ENCODE data around the gene MCRIP1.

Gene MCRIP1, protein sequence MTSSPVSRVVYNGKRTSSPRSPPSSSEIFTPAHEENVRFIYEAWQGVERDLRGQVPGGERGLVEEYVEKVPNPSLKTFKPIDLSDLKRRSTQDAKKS

DNA sequence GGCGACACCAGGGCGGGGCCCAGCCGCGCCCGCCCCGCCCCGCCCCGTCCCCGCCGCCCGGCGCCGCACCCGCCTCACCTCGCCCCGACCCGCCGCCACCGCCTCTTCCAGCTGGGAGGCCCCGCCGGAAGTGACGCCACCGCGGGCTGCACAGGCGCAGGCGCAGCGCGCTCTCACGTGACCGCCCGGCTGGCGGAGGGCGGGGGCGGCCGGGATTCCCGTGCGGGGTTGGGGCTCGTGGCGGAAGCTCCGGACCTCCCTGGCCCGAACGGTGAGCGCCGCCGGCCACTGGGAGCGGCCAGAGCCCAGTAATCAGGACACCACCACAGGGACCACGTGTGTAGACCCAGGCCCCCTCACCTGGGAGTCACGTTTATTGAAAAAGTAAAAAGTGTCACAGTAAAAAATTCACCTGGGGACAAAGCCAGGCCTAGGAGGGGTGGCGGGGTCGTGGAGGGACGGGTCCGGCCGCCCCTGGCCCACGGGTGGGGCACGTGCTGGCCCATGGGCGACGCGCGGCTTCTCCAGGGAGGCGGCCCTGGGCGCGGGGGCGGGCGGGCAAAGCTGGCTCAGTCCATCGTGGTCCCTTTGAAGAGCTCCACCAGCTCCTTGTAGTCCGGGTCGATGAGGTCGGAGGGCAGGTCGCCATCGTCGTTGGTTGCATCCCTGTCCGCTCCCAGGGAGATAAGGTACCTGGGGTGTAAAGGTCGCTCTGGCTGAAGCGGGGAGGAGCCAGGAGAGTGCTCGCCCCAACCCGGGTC, at the start of gene MCRIP1:
MCRIP1 (minus strand) TSS at position 132 of the 761 bp plus-strand sequence. CDS start 8,785 bp downstream, outside the sequence.
- peak; percentile 93 for DNase-seq

DNA sequence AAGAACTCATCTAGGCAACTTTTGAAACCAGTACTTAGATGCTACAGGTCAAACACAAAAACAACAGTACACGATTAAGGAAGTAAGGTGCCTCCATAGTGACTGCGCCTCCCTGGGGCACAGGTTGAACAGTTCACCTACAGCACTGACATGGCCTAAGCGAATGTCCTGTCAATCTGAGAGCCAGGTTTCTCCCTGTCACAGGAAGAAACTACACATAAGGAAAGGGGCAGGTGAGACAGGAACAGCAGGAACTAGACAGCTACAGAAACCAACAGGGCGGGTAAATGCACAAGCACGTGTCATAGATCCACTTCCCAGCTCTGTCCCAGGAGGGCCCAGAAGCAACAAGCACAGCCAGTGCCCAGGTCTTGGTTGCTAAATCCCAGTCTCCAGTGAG, 46.0 kb upstream of the MCRIP1 start:
- no peak for DNase-seq

DNA sequence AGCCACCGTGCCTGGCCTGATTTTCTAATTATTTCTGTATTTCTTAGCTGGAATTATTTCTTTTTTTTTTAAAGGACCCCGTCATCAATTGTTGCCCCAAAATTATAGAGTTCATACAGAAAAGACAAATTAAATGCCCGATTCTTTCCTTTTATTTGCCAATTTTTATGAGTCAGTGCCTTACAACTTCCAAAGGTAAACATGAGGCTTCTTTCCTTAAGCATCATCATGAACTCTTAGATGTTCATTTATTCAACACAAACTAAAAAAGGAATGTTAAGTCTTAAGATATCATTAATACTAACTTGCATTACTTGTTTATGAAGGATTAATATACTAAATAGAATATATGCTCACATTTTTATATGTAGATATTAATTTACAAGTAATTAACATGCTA, 45.2 kb upstream of the MCRIP1 start:
- DNase-seq = no peak

DNA sequence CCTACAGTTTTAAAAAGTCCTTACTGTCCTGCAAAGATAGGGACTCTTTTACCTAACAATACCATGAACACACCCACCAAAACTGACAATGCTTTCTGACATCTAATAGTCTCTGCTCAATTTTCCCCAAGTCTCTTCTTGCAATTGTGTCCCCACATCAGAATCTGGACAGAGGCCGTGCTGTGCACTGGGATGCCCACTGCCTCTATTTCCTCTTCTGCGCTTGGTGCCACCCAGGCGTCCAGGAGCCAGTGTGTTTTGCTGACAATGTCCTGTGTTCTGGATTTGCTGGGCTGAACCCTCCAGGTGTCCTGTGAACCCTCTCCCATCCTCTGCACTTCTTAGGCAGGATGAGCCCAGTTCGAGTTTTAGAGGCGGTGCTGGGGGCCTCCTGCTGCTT, 44.5 kb upstream of the MCRIP1 start:
- no peak for DNase-seq

DNA sequence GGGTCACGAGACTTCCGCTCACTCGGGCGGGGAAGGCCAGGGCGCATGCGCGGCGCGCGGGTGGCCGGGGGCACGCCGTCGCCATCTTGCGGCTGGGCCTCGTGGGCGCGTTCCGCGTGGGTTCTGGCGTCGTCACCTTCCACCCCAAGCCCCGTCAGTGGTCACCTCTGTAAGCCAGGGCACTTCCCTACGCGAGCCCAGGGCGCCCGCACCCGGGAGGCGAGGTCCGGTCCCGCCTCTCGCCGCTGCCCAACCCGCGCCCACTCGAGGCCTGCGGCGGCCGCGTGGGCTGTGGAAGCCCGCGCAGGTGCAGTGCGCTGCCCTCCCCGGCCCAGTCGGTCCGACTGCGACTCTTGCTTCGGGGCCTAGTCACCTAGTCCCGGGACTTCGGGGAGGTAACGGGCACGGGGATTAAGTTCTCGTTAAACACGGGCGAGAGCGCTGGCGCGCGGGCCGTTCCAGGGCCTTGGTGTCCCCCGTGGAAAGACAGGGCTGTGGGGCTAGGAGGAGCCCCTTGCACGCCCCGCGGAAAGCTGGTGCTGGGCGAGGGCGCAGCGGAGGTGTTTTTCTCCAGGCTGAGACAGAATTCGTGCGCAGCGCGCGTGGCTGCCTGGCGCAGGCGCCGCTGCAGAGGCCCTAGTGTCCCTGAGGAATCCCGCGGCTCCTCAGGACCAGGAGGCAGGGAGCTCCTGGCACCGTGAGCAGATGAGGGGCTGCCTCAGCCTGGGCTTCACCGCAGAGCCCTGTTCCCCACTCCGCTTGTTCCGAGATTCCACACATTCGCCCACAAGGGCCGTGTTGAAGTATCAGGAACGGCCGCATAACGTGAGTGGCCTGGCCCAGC, 38.5 kb upstream of the MCRIP1 start:
- peak; percentile 9 for DNase-seq

DNA sequence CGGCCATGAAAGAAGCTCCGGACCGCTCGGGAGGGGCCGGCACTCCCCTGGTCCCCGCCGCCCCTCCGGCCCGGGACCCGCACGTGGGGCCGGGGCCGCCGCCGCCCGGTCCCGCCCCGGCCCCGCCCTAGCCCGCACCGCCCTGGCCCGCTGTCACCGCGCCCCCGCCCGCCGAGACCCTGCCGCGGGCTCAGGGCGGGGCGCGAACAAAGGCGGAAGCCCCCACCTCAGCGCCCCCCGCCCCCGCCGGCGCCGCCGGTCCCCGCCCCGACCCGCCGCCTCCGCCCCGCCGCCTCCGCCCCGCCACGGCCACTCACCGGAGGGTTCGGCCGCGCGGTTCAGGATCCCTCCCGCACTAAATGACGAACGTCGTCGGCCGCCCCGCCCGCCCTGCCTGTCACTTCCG, 37.9 kb upstream of the MCRIP1 start, which contains the start of gene ARHGDIA:
ARHGDIA (minus strand) TSS at position 357 of the 406 bp plus-strand sequence. CDS start 1,407 bp downstream, outside the sequence.
- DNase-seq = peak; percentile 76

DNA sequence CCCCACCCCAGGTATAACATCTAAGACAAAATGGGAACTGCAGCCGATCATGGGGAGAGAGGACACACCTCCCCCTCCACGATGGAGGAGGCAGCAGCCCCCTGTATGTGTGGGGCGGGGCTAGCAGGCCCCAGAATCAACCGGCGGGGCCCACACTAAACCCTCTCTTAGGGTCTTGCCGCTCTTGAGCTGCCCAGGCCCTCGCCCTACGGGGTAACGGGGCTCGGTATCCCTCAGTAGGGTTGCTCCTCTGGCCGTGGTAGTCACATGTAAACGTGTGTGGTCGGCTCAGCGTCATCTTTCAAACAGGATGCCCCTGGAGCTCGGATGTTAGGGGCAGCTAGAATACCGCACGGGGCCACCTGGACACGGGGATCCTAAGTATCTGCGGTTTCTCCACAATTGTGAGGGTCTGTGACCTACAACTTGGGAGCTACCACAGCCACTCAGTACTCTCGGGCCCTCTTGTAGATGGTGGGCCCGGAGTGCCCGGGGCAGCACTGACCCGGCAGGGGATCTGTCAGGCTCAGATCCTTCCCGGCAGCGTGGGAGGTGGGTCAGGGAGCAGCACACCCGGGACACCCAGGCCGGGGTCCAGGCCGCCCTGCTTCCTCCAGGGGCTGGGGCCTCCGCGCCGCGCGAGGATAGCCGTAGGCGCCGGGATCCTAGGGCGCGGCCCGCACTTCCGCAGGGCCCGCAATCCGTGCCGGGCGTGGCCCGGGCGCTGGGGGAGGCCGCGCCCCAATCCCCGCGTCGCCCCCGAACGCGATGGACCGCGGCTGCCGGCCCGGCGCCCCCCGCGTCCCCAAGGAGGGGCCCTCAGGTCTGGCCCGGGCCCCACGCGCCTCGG, 37.3 kb upstream of the MCRIP1 start:
- DNase-seq = peak; percentile 24

DNA sequence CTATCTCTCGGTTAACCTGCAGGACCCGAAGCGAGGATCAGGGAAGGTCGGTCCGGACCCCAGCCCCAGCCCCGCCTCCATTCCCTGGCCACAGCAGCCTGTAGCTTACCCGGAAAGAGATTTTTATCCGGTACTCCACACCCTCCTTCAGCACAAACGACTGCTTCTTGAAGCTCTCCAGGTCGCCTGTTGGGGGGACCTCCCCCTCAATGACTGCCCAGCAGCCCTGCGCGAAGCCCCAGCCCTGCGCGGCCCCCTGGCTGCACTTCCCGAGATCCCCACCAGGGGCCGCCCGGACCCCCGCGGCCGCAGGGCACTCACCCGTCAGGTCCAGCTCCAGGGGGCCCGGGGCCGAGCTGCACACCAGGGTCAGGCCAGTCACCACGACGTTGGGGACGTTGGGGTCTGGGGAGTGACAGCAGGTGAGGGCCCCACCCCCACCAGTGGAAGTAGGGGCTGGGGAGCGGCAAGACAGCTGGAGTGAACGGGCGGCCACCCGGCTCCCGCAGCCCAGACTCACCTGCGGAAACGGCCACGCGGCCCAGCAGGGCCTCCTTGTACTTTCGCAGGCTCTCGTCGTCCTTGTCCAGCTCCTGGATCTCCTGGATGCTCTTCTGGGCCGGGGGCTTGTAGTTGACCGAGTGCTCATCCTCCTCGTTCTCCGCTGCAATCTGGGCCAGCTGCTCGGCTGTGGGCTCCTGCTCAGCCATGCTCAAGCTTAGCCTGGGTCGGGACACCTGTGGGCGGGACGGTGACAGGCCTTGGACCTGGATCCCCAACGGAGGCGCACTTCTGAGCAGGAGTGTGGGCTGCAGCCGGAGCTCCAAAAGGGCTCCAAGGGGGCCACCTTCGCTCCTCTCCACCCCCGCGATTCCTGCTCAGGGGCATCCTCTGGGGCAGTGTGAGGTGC, 36.4 kb upstream of the MCRIP1 start:
- DNase-seq = no peak

DNA sequence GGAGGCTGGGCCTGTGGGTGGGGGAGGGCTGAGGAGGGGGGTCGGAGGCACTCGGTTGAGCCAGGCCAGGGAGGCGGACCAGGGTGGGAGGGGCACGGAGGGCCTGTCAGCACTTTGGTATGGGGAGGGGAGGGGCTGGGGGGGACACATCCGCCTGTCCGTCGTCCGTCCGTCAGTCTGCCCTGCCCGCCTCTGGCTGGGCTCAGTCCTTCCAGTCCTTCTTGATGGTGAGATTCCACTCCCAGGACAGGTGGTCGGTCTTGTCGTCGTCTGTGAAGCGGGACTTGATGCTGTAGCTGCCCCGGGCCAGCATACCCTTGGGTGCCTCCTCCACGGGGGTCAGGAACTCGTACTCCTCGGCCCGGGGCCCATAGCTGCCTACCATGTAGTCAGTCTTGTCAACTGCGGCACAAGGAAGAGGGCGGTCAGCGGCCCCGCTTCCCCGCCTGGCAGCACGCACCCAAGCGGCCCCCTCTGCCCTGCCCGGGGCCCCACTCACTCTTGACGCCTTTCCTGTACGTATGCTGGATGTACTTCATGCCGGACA, 35.7 kb upstream of the MCRIP1 start:
- peak; percentile 88 for DNase-seq

DNA sequence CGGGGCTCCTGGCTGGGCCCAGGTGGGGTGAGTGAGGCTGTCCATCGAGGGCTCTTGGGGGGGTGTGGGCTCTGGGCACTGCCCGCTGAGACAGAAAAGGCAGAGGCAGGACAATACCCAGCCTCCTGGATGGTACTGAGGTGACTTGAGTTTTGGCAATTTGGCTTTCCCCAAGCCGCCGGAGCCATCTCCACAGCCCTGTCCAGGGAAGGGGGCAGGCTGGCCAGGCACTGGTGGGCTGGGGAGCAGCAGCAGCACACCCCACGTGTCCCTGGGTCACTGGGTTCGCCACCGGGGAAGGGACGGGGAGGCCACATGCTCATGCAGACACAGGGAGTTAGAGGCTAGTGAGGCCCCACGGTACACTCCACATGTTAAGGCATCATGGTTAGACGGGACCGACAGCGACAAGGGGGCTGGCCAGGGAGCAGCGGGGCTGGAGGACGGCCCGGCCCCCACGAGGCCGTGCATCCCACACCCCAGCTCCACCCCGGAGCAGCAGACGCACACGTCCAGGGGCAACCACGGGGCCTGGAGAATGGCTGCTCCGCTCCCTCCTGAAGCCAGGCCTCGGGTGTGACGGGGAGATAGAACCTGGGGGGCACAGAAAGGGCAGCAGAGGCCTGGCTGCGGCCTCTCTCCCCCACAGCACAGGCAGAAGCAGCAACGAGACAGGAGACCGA, 35.0 kb upstream of the MCRIP1 start:
- no peak for DNase-seq

DNA sequence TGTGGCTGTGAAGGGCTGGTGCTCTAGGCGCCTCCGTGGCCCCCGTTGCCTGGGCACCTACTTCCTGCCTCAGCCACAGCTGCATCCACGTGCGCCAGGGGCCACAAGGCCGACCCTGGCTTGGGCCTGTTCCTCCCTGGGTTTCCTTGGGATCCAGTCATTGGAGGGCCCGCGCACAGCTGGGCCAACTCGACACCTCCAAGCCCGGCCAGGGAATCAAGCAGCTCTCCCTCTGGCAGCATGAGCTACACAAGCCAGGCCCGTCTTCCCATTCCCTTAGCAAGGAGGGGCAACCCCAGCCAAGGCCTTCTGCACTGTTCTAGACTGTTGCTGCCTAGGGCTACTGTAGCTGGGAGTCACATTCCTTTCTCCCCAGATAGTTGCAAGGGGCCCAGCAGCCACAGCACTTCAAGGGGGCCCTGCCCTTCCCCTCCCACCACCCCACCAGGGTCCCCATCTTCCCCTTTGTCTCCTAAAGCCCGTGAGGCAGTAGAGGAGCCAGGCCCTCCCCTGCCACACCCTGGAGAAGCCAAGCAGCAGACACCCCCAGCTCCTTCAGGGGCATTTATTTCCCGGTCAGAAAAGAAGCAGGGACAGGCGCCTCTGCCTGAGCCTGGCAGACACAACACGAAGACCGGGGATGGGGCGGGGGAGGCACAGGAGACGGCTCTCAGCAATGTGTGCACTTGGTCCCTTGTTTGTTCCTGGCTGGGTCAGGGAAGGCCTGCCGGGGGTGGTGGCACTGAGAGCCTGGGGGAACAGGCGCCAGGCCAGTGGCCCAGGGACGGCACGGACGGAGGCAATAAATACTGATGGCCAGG, 34.3 kb upstream of the MCRIP1 start:
- peak; percentile 46 for DNase-seq

DNA sequence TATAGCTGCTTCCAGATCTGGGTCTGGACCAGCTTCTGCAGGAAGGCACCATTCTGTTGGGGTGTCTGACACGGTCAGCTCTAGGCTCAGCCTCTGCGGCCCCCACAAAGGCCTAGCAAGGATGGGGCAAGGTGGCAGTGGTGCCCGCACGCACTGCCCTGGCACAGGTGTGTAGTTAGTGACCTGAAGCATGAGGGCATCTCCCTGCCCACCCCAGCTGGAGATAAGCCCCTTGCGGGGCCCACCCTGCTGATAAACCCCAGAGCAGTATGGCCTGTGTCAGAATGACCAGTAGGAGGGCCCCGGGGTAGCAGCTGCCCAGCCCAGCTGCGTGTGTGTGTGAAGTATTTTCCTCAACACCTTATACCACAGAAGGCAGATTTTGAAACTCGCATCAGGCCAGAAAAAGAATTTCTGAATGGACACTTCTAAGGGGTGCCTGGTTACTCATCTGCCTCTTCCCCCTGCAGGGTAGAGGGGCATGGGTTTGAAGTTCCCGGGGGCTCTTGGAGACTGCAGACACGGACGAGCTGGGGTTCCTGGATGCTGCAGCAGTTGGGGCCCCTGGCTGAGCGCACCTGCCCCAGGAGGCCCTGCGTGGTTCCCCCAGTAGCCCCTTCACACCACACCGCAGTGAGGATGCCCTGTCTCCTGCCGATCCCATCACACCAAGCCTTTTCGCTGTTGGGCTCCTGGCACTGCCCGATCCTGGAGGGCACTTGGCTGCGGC, 33.5 kb upstream of the MCRIP1 start:
- no peak for DNase-seq

DNA sequence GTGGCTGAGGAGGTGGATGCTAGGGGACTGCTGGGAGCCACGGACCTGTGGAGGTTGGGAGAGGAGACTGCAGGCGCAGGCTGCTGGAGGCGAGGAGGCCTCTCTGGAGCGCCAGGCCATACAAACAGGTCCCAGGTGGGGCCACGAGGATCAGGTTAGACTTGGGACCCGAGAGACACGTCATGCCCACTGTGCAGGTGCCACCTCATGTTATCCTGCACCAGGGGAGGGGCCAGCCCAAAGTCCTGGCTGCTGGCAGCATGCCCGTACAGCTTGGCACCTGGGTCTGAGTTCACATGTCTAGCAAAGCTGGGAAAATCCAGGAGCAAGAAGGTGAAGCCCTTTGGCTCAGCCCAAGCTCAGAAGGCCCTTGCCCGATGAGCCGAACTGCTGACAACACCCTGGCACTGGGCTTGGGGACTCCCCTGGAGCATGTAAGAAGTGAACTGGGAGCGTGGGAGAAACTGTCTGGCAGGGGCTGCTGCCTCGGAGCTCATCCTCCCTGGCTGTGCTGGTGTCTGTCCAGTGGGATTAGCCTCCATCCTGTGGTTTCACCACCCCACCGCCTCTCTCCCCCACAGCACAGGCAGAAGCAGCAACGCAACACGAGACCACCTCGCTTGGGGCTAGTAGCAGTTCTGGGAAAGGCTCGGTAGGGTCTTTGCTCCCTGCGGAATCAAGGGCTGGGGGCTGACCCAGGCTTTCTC, 32.8 kb upstream of the MCRIP1 start:
- DNase-seq = no peak

DNA sequence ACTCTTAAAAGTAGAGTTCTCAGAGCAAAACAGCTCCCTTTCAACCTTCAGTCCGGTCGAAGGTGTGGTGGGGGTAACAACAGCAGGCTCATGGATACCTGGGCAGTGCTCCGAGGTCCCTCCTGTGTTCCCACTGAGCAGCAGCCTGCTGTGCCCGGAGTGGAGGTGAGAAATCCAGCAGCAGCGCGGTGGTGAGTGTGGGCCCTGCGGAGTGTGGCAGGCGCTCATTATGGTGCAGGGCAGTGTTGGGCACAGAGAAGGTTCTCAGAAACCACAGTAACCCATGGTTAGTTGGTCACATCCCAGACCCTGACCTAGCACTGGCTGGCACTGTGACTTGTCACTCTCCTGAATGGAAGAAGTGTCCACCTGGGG, 32.3 kb upstream of the MCRIP1 start:
- no peak for DNase-seq

DNA sequence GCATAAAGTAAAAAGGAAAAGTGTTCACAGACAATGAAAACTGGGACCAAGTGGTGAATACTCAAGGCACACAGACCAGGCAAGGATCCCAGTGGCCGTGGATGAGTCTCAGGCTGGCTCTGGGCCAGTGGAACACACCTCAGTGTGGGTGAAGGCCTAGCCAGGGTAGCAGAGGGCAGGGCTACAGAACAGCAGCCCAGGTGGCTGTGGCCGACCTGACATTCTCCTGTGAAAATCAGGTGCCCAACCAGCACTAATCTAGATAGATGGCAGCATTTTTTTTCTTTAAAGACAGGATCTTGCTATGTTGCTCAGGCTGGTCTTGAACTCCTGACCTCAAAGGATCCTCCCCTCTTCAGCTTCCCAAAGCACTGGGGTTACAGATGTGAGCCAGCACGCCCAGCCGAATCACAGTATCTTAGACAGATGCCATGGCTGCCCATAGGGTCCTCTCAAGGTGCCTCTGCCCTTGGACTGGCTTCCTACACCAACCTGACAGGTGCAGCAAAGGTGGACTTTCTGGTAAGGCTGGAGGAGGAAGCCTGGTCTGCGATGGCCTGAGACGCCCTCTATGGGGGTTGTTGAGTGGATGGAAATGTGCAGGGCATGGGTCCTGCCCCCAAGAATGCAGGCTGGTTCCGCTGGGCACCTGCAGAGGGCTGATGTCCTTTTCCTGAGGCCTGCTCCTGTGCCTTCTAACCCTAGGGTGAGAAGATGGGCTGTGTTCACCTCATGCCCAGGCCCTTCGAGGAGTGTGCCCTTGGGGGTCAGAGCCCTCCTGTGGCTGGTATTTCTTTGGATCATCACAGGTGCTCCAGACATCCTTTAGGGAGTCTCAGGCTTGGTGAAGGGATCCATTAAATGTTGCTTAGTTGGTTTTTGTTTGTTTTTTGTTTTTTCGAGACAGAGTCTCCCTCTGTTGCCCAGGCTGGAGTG, 31.0 kb upstream of the MCRIP1 start:
- no peak for DNase-seq

DNA sequence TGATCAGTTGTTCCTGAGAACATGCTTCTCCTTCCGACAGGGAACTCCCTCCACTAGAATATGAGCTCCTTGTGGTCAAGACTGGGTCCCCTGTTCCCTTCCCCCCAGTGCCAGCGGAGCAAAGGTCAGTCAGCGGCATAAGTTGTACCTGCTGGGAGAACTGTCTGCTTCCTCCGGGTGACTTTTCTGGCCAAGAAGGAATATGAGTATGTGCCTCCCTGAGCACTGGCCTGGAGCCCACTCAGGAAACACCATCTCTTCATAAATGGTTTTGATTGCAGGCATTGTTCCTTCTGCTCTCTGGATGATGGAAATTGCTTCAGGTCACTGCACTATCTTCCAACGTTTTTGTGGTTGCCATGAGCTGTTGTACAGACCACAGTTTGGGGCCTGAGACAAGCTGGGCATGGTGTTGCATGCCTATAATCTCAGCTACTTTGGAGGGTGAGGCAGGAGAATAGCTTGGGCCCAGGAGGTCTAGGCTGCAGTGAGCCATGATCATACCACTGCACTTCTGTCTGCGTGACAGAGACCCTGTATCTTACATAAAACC, 30.1 kb upstream of the MCRIP1 start:
- DNase-seq = no peak

Measured in NCI-H226 (cell line).